ENCODE results near the gene RSRC1. TPM values are rescaled to one million over a fixed set of nuclear protein-coding genes. Genes with fewer than 3 reads are reported as not detected.
"Not testable (repeated sequence)": the region's sequence is repeated elsewhere in the genome, so short reads cannot be mapped to it uniquely, and the experiment has no call there.

The RSRC1 gene
- total and polyA plus RNA-seq, 10 donors = 7.2 to 56.5 (median 33.1) TPM

GRCh38 chr3:158109295-158109803 is 540 bp upstream of the RSRC1 start:
- peaks cover 0 to 15% (median 12%) of the 10 kb centered on the region in 8 donors for H3K9me3 ChIP-seq
- intact Hi-C loops (cut with DNase I; ENCODE audit: low total_unique reads) = no loop called here

DNA sequence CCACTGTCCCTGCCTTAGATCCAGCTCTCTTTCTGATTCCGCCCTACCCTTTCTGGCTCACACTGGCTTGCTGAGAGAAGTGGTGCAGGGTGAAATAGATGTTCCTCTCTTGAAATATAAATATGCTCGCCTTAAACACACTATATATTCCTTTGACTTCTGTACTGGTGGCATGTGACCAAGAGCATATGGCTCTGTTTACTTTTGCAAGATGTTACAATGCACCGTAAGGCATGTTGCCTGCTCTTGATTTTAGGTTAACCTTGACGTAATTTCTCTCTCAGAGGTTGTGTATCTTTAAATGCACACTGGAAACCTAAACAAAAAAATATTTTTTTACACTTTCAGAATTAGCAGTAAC is 749 bp downstream of the RSRC1 start:
- peaks cover 0 to 6% (median 0%) of the 10 kb centered on the region in 6 donors for H3K36me3 ChIP-seq
- H3K27me3 ChIP-seq (replicated peaks in 1 of 7) = peaks cover 6 to 40% (median 36%) of the 10 kb centered on the region in 7 donors
- peak overlapping the region; percentile 70 to 99 (median 92) for H3K4me3 ChIP-seq
- TF ChIP-seq POLR2AphosphoS5 (IDR thresholded peaks at IDR 0.05) = no peak
- TF ChIP-seq, protein P1, sequence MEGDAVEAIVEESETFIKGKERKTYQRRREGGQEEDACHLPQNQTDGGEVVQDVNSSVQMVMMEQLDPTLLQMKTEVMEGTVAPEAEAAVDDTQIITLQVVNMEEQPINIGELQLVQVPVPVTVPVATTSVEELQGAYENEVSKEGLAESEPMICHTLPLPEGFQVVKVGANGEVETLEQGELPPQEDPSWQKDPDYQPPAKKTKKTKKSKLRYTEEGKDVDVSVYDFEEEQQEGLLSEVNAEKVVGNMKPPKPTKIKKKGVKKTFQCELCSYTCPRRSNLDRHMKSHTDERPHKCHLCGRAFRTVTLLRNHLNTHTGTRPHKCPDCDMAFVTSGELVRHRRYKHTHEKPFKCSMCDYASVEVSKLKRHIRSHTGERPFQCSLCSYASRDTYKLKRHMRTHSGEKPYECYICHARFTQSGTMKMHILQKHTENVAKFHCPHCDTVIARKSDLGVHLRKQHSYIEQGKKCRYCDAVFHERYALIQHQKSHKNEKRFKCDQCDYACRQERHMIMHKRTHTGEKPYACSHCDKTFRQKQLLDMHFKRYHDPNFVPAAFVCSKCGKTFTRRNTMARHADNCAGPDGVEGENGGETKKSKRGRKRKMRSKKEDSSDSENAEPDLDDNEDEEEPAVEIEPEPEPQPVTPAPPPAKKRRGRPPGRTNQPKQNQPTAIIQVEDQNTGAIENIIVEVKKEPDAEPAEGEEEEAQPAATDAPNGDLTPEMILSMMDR (IDR thresholded peaks at IDR 0.05 in 8 of 11, conservative IDR thresholded peaks at IDR 0.05 in 3 of 11) = no peak
- no peak for TF ChIP-seq POLR2A (IDR thresholded peaks at IDR 0.05)
- peaks cover 0 to 16% (median 13%) of the 10 kb centered on the region in 8 donors for H3K9me3 ChIP-seq
- peak overlapping the region in 4 of 8 donors; percentile 78 to 83 (median 80) for H3K27ac ChIP-seq
- H3K4me1 ChIP-seq = peaks cover 17 to 50% (median 39%) of the 10 kb centered on the region in 6 donors
- intact Hi-C loops (cut with DNase I; ENCODE audit: low total_unique reads) = no loop called here
- WGBS, 5 donors = 14 to 26% (median 19%) methylated on average over 4 of the region's 4 CpGs
- DNase-seq = no peak

More at GRCh38 chr3:158109295-158109803, 540 bp upstream of the RSRC1 start:
- H3K4me3 ChIP-seq = peak overlapping the region; percentile 70 to 99 (median 92)
- peaks cover 0 to 6% (median 0%) of the 10 kb centered on the region in 6 donors for H3K36me3 ChIP-seq
- 4 to 9% (median 7%) methylated on average over 9 of the region's 9 CpGs for WGBS, 5 donors
- peaks cover 6 to 52% (median 49%) of the 10 kb centered on the region in 7 donors for H3K27me3 ChIP-seq (replicated peaks in 1 of 7)
- DNase-seq = no peak
- H3K4me1 ChIP-seq = peaks cover 17 to 63% (median 49%) of the 10 kb centered on the region in 6 donors
- no peak for TF ChIP-seq POLR2A (IDR thresholded peaks at IDR 0.05)
- TF ChIP-seq POLR2AphosphoS5 (IDR thresholded peaks at IDR 0.05) = no peak
- peak overlapping the region in 4 of 8 donors; percentile 78 to 83 (median 80) for H3K27ac ChIP-seq

- Histone ChIP-seq H3K9me3 (peaks cover 0 to 16% (median 13%) of the 10 kb centered on the region in 8 donors), H3K27ac (no peak overlapping the region), H3K27me3 (replicated peaks in 1 of 7) (peaks cover 6 to 27% (median 24%) of the 10 kb centered on the region in 7 donors), H3K4me1 (peaks cover 13 to 38% (median 28%) of the 10 kb centered on the region in 6 donors), H3K36me3 (peaks cover 0 to 6% (median 0%) of the 10 kb centered on the region in 6 donors), H3K4me3 (no peak overlapping the region)
- no peak for DNase-seq
- WGBS, 5 donors = 53 to 59% (median 55%) methylated on average over 2 of the region's 2 CpGs
- TF ChIP-seq, protein P1 (IDR thresholded peaks at IDR 0.05 in 8 of 11, conservative IDR thresholded peaks at IDR 0.05 in 3 of 11) = no peak
- no peak for TF ChIP-seq POLR2AphosphoS5 (IDR thresholded peaks at IDR 0.05)
- no peak for TF ChIP-seq POLR2A (IDR thresholded peaks at IDR 0.05)
- intact Hi-C loops (cut with DNase I; ENCODE audit: low total_unique reads) = no loop called here
These were observed 2.0 kb downstream of the RSRC1 start for GRCh38 chr3:158111861-158112260.

DNA sequence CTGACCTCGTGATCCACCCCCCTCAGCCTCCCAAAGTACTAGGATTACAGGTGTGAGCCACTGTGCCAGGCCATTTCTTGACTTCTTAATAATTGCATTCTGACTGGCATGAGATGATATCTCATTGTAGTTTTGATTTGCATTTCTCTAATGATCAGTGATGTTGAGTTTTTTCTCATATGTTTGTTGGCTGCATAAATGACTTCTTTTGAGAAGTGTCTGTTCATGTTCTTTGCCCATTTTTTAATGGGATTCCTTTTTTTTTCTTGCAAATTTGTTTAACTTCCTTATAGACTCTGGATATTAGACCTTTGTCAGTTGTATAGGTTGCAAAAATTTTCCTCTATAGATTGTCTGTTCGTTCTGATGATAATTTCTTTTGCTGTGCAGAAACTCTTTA is 3.7 kb downstream of the RSRC1 start:
- H3K27me3 ChIP-seq (replicated peaks in 1 of 7); H3K27ac ChIP-seq; intact Hi-C loops (cut with DNase I; ENCODE audit: low total_unique reads); DNase-seq; H3K4me3 ChIP-seq; H3K36me3 ChIP-seq: not testable (repeated sequence)
- H3K9me3 ChIP-seq = peaks cover 0 to 16% (median 13%) of the 10 kb centered on the region in 8 donors
- WGBS, 5 donors = 94 to 100% (median 97%) methylated on average over 2 of the region's 2 CpGs
- H3K4me1 ChIP-seq = peaks cover 9 to 31% (median 22%) of the 10 kb centered on the region in 6 donors

DNA sequence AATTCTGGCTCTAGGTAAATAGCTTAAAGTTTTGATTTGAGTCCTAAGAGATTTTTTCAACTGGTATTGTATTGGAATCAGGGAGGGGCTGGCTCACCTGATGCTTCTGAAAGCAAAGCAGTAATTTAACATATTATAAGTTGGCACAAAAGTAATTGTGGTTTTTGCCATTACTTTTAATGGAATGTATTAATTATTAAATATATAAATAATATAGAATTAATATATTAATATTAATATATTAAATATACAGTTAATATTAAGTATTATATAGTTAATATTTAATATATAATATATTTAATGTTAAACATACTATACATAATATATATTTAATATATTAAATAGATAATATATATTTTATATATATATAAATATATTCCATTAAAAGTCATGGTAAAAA is 10.4 kb downstream of the RSRC1 start:
- Histone ChIP-seq H3K4me1 (peaks cover 0 to 3% (median 0%) of the 10 kb centered on the region in 6 donors), H3K36me3 (peaks cover 0 to 37% (median 31%) of the 10 kb centered on the region in 6 donors), H3K27me3 (replicated peaks in 1 of 7) (no peaks in the 10 kb centered on the region), H3K9me3 (peaks cover 0 to 8% (median 4%) of the 10 kb centered on the region in 8 donors), H3K27ac (no peak overlapping the region), H3K4me3 (no peak overlapping the region)
- intact Hi-C loops (cut with DNase I; ENCODE audit: low total_unique reads) = no loop called here
- TF ChIP-seq POLR2AphosphoS5 (IDR thresholded peaks at IDR 0.05) (no peak), POLR2A (IDR thresholded peaks at IDR 0.05) (no peak)
- TF ChIP-seq, protein P1 (IDR thresholded peaks at IDR 0.05 in 8 of 11, conservative IDR thresholded peaks at IDR 0.05 in 3 of 11) = no peak
- DNase-seq = no peak

Measured in spleen (tissue), 11 donors.